Hepatocyte (in vitro differentiated cells): ENCODE measurements around the gene CARD11. TPM values are rescaled to one million over a fixed set of nuclear protein-coding genes. Genes with fewer than 3 reads are reported as not detected.

Experiments
- DNase-seq: peaks from one replicate; pipeline ENCODE4 v3.0.0-alpha.2; 2016; ENCODE audit warnings: low spot score
- H2AFZ ChIP-seq: fragments of 200-600 bp; sonication (generic); 2 replicates; pipeline ENCODE4 v1.6.0; 2016; ENCODE audit warnings: antibody characterized with exemption, mild to moderate bottlenecking
- H3K27ac ChIP-seq: fragments of 200-600 bp; sonication (generic); 2 replicates; pipeline ENCODE4 v1.5.1; 2016; ENCODE audit warnings: mild to moderate bottlenecking
- H3K27me3 ChIP-seq: fragments of 200-600 bp; sonication (generic); 2 replicates; pipeline ENCODE4 v1.6.1; 2016
- H3K36me3 ChIP-seq: fragments of 200-600 bp; sonication (generic); replicated peaks from 2 replicates; pipeline ENCODE4 v1.5.1; 2016; ENCODE audit warnings: low read depth; ENCODE audit not compliant: insufficient read depth
- H3K4me1 ChIP-seq: fragments of 200-600 bp; sonication (generic); 2 replicates; pipeline ENCODE4 v1.5.1; 2016; ENCODE audit warnings: mild to moderate bottlenecking, moderate library complexity; ENCODE audit not compliant: insufficient read depth
- H3K4me2 ChIP-seq: fragments of 200-600 bp; sonication (generic); 2 replicates; pipeline ENCODE4 v1.6.0; 2016
- H3K4me3 ChIP-seq: fragments of 200-600 bp; sonication (generic); 2 replicates; pipeline ENCODE4 v1.5.1; 2016; ENCODE audit warnings: mild to moderate bottlenecking
- H3K79me2 ChIP-seq: fragments of 200-600 bp; sonication (generic); 2 replicates; pipeline ENCODE4 v1.6.0; 2017; ENCODE audit warnings: mild to moderate bottlenecking
- H3K9me2 ChIP-seq: fragments of 200-600 bp; sonication (generic); replicated peaks from 2 replicates; pipeline ENCODE4 v1.6.0; 2017; ENCODE audit warnings: mild to moderate bottlenecking; ENCODE audit not compliant: insufficient read depth
- H3K9me3 ChIP-seq: fragments of 200-600 bp; sonication (generic); 2 replicates; pipeline ENCODE4 v1.5.1; 2016; ENCODE audit warnings: low read depth, mild to moderate bottlenecking
- H4K20me1 ChIP-seq: fragments of 200-600 bp; sonication (generic); 2 replicates; pipeline ENCODE4 v1.6.0; 2016; ENCODE audit warnings: mild to moderate bottlenecking; ENCODE audit not compliant: insufficient read depth, poor library complexity, severe bottlenecking
- CTCF ChIP-seq: fragments of 200-600 bp; sonication (generic); IDR thresholded peaks from 2 replicates; pipeline ENCODE4 v1.5.1; 2016; ENCODE audit warnings: antibody characterized with exemption, mild to moderate bottlenecking; ENCODE audit not compliant: poor library complexity
- EZH2 ChIP-seq: fragments of 200-600 bp; sonication (generic); IDR thresholded peaks from 2 replicates; pipeline ENCODE4 v1.6.1; 2016; ENCODE audit warnings: antibody characterized with exemption, mild to moderate bottlenecking, borderline replicate concordance
- EZH2phosphoT487 ChIP-seq: fragments of 200-600 bp; sonication (generic); IDR thresholded peaks from one replicate; pipeline ENCODE4 v1.6.1; 2018; ENCODE audit warnings: antibody characterized with exemption, mild to moderate bottlenecking, low read depth, moderate library complexity; ENCODE audit not compliant: unreplicated experiment, severe bottlenecking
- WGBS: methylation state at CpG from one replicate; pipeline ENCODE4 v1.1.6; 2016; ENCODE audit warnings: low lambda C conversion rate; ENCODE audit errors: missing lambda C conversion rate; 5-methylcytosine and 5-hydroxymethylcytosine counted together
- polyA plus RNA-seq: library from polyadenylated mRNA; unstranded; fragments of >200 nt; fragmentation: Nextera tagmentation; extraction: Ambion mirVana; gene quantifications from 2 replicates; pipeline ENCODE4 v1.2.1, GENCODE V29; 2016
- total RNA-seq: library from RNA; depleted of rRNA; stranded (reverse); fragments of >200 nt; gene quantifications from 2 replicates; pipeline ENCODE4 v1.2.3, GENCODE V29; 2014

Gene CARD11
- total and polyA plus RNA-seq, 2 experiments from 2014 or later: 9.6 to 10.9 TPM

- TF ChIP-seq EZH2 (no peak), CTCF (no peak), EZH2phosphoT487 (no peak)
- Histone ChIP-seq H3K27me3 (no peaks in the 10 kb centered on the region), H4K20me1 (no peaks in the 10 kb centered on the region), H3K36me3 (no peaks in the 10 kb centered on the region), H3K4me1 (peaks cover 12% of the 10 kb centered on the region), H3K4me3 (no peak overlapping the region), H3K4me2 (no peak overlapping the region), H3K27ac (peak overlapping the region; percentile 77), H2AFZ (no peak overlapping the region), H3K9me2 (no peaks in the 10 kb centered on the region), H3K79me2 (no peaks in the 10 kb centered on the region), H3K9me3 (no peaks in the 10 kb centered on the region)
- 72% methylated on average over 9 of the region's 9 CpGs for WGBS
- no peak for DNase-seq
Observed at GRCh38 chr7:3029138-3029537, 14.5 kb downstream of the CARD11 start.

- Histone ChIP-seq H3K4me1 (peaks cover 12% of the 10 kb centered on the region), H3K4me3 (no peak overlapping the region), H3K79me2 (no peaks in the 10 kb centered on the region), H2AFZ (no peak overlapping the region), H3K9me3 (no peaks in the 10 kb centered on the region), H3K9me2 (no peaks in the 10 kb centered on the region), H3K36me3 (no peaks in the 10 kb centered on the region), H4K20me1 (no peaks in the 10 kb centered on the region), H3K27me3 (no peaks in the 10 kb centered on the region), H3K4me2 (peak overlapping the region; percentile 71), H3K27ac (peak overlapping the region; percentile 77)
- no peak for DNase-seq
- 64% methylated on average over 5 of the region's 5 CpGs for WGBS
- TF ChIP-seq CTCF (no peak), EZH2phosphoT487 (no peak), EZH2 (no peak)
Observed at GRCh38 chr7:3028758-3029093, 14.9 kb downstream of the CARD11 start.

GRCh38 chr7:3028071-3028757 is 15.5 kb downstream of the CARD11 start:
- 28% methylated on average over 14 of the region's 14 CpGs for WGBS
- no peaks in the 10 kb centered on the region for H3K9me2 ChIP-seq
- H3K9me3 ChIP-seq: no peaks in the 10 kb centered on the region
- H2AFZ ChIP-seq: peak overlapping the region; percentile 19
- H3K79me2 ChIP-seq: no peaks in the 10 kb centered on the region
- H3K4me3 ChIP-seq: no peak overlapping the region
- no peaks in the 10 kb centered on the region for H4K20me1 ChIP-seq
- H3K27me3 ChIP-seq: no peaks in the 10 kb centered on the region
- TF ChIP-seq EZH2 (no peak), EZH2phosphoT487 (no peak), CTCF (no peak)
- H3K4me1 ChIP-seq: peaks cover 12% of the 10 kb centered on the region
- DNase-seq: peak; percentile 53
- peak overlapping the region; percentile 71 for H3K4me2 ChIP-seq
- H3K36me3 ChIP-seq: no peaks in the 10 kb centered on the region
- H3K27ac ChIP-seq: peak overlapping the region; percentile 77
